GM23338 (cell line): Measurements from ENCODE around the gene R3HDM4. TPM values are rescaled to one million over a fixed set of nuclear protein-coding genes. Genes with fewer than 3 reads are reported as not detected.

Source experiments
- ATAC-seq: fragments of 200-7000 bp; cut with Tn5 transposase; 3 replicates; pipeline ENCODE4 v1.9.1; 2020
- DNase-seq: peaks from one replicate; pipeline ENCODE4 v3.0.0-alpha.2; 2015; ENCODE audit warnings: low spot score
- H2AFZ ChIP-seq: fragments of 200-600 bp; sonication (generic); 2 replicates; pipeline ENCODE4 v1.8.0; 2016; ENCODE audit warnings: antibody characterized with exemption, mild to moderate bottlenecking, moderate library complexity
- H3F3A ChIP-seq: fragments of 200-600 bp; sonication (generic); replicated peaks from 2 replicates; pipeline ENCODE4 v1.8.0; 2017; ENCODE audit warnings: antibody characterized with exemption, mixed run types, low read depth
- H3K27ac ChIP-seq: fragments of 200-600 bp; sonication (generic); 2 replicates; pipeline ENCODE4 v1.6.1; 2016; ENCODE audit warnings: low read depth
- H3K27me3 ChIP-seq: fragments of 200-600 bp; sonication (generic); 2 replicates; pipeline ENCODE4 v1.8.0; 2016; ENCODE audit warnings: mild to moderate bottlenecking, mixed run types, moderate library complexity; ENCODE audit not compliant: insufficient read depth
- H3K36me3 ChIP-seq: fragments of 200-600 bp; sonication (generic); 2 replicates; pipeline ENCODE4 v1.8.0; 2016; ENCODE audit warnings: mild to moderate bottlenecking; ENCODE audit not compliant: insufficient read depth
- H3K4me1 ChIP-seq: fragments of 200-600 bp; sonication (generic); 2 replicates; pipeline ENCODE4 v1.8.0; 2016; ENCODE audit warnings: mild to moderate bottlenecking, moderate library complexity; ENCODE audit not compliant: insufficient read depth
- H3K4me2 ChIP-seq: fragments of 200-600 bp; sonication (generic); 2 replicates; pipeline ENCODE4 v1.7.1; 2017; ENCODE audit warnings: mixed run types
- H3K4me3 ChIP-seq: fragments of 200-600 bp; sonication (generic); 2 replicates; pipeline ENCODE4 v1.6.1; 2016; ENCODE audit warnings: mixed run types
- H3K79me2 ChIP-seq: fragments of 200-600 bp; sonication (generic); replicated peaks from 2 replicates; pipeline ENCODE4 v1.8.0; 2017; ENCODE audit warnings: mild to moderate bottlenecking; ENCODE audit not compliant: insufficient read depth
- H3K9me2 ChIP-seq: fragments of 200-600 bp; sonication (generic); 2 replicates; pipeline ENCODE4 v1.8.0; 2017; ENCODE audit not compliant: insufficient read depth
- H4K20me1 ChIP-seq: fragments of 200-600 bp; sonication (generic); replicated peaks from 2 replicates; pipeline ENCODE4 v1.8.0; 2017; ENCODE audit warnings: mild to moderate bottlenecking; ENCODE audit not compliant: insufficient read depth
- H3K27ac Mint-ChIP-seq: 2 replicates; pipeline ENCODE4 v1.8.0; 2020; ENCODE audit warnings: inconsistent platforms, mild to moderate bottlenecking, moderate library complexity, mixed read lengths
- H3K27me3 Mint-ChIP-seq: 3 replicates; pipeline ENCODE4 v1.8.0; 2022; ENCODE audit warnings: low read depth, mild to moderate bottlenecking, moderate library complexity, mixed read lengths, inconsistent platforms; ENCODE audit not compliant: insufficient read depth, poor library complexity
- H3K36me3 Mint-ChIP-seq: 3 replicates; pipeline ENCODE4 v1.8.0; 2021; ENCODE audit warnings: low read depth, mild to moderate bottlenecking, inconsistent platforms, moderate library complexity, mixed read lengths
- H3K4me1 Mint-ChIP-seq: 3 replicates; pipeline ENCODE4 v1.8.0; 2020; ENCODE audit warnings: mild to moderate bottlenecking, inconsistent platforms, mixed read lengths
- H3K4me3 Mint-ChIP-seq: 3 replicates; pipeline ENCODE4 v1.8.0; 2021; ENCODE audit warnings: moderate library complexity, mild to moderate bottlenecking, inconsistent platforms, mixed read lengths
- H3K9me3 Mint-ChIP-seq: 3 replicates; pipeline ENCODE4 v1.8.0; 2020; ENCODE audit warnings: moderate library complexity, mild to moderate bottlenecking, inconsistent platforms, mixed read lengths
- ETS1 ChIP-seq: IDR thresholded peaks from 2 replicates; pipeline ENCODE4 v1.6.1; 2016; ENCODE audit warnings: antibody characterized with exemption
- EZH2 ChIP-seq: fragments of 200-600 bp; sonication (generic); IDR thresholded peaks from one replicate; pipeline ENCODE4 v1.8.0; 2017; ENCODE audit warnings: antibody characterized with exemption, mild to moderate bottlenecking, low read depth; ENCODE audit not compliant: unreplicated experiment
- EZH2phosphoT487 ChIP-seq: fragments of 200-600 bp; sonication (generic); IDR thresholded peaks from one replicate; pipeline ENCODE4 v1.8.1; 2018; ENCODE audit warnings: antibody characterized with exemption; ENCODE audit not compliant: unreplicated experiment
- JUNB ChIP-seq: IDR thresholded peaks from one replicate; pipeline ENCODE4 v1.6.1; 2016; ENCODE audit warnings: antibody characterized with exemption; ENCODE audit not compliant: unreplicated experiment
- NANOG ChIP-seq: IDR thresholded peaks from 2 replicates; pipeline ENCODE4 v1.6.1; 2016; ENCODE audit warnings: antibody characterized with exemption, borderline replicate concordance
- POLR2AphosphoS5 ChIP-seq: IDR thresholded peaks from 2 replicates; pipeline ENCODE4 v1.6.1; 2016; ENCODE audit warnings: antibody characterized with exemption, low read depth
- REST ChIP-seq: IDR thresholded peaks from one replicate; pipeline ENCODE4 v1.6.1; 2018; ENCODE audit warnings: antibody characterized with exemption; ENCODE audit not compliant: unreplicated experiment
- STAT1 ChIP-seq: IDR thresholded peaks from one replicate; pipeline ENCODE4 v1.6.1; 2016; ENCODE audit warnings: antibody characterized with exemption; ENCODE audit not compliant: unreplicated experiment
- ZNF114 ChIP-seq: fragments of 250-450 bp; sonication (Bioruptor Pico); IDR thresholded peaks from 2 replicates; pipeline ENCODE4 v1.5.0; 2020; ENCODE audit warnings: mild to moderate bottlenecking, moderate library complexity
- ZNF331 ChIP-seq: fragments of 250-450 bp; sonication (Bioruptor Pico); IDR thresholded peaks from 2 replicates; pipeline ENCODE4 v1.5.0; 2020; ENCODE audit warnings: low read depth, mild to moderate bottlenecking, moderate library complexity
- ZNF462 ChIP-seq: fragments of 250-450 bp; sonication (Bioruptor Pico); IDR thresholded peaks from 2 replicates; pipeline ENCODE4 v1.5.0; 2020; ENCODE audit warnings: mild to moderate bottlenecking, moderate library complexity
- polyA plus RNA-seq: library from polyadenylated mRNA; unstranded; fragments of >200 nt; fragmentation: Nextera tagmentation; extraction: Ambion mirVana; gene quantifications from 2 replicates; pipeline ENCODE4 v1.2.1, GENCODE V29; 2016
- total RNA-seq: library from RNA; depleted of rRNA; stranded (reverse); fragments of >200 nt; shearing (Covaris generic); gene quantifications from 2 replicates; pipeline ENCODE4 v1.2.3, GENCODE V29; 2014

R3HDM4 gene
- total and polyA plus RNA-seq, 2 experiments from 2014 or later = 76.5 to 87.1 TPM

- Histone ChIP-seq H3F3A (peaks cover 20% of the 10 kb centered on the region), H3K36me3 (no peaks in the 10 kb centered on the region), H3K4me2 (no peak overlapping the region), H4K20me1 (peaks cover 4% of the 10 kb centered on the region; the same call in 1 of the 2 replicates), H2AFZ (no peak overlapping the region), H3K4me3 (no peak overlapping the region), H3K27me3 (no peaks in the 10 kb centered on the region), H3K27ac (no peak overlapping the region), H3K79me2 (no peaks in the 10 kb centered on the region), H3K9me2 (no peaks in the 10 kb centered on the region), H3K4me1 (no peaks in the 10 kb centered on the region)
- ATAC-seq = no peak
- Mint-ChIP-seq H3K36me3 (peaks cover 45% of the 10 kb centered on the region), H3K4me3 (no peak overlapping the region), H3K27ac (no peak overlapping the region), H3K4me1 (peaks cover 5% of the 10 kb centered on the region), H3K27me3 (peaks cover 26% of the 10 kb centered on the region), H3K9me3 (peaks cover 11% of the 10 kb centered on the region)
- TF ChIP-seq EZH2 = no peak
- TF ChIP-seq POLR2AphosphoS5 = no peak
- no peak for TF ChIP-seq NANOG
- TF ChIP-seq ZNF462 (CRISPR knock-in tag) = no peak
- no peak for DNase-seq
These were observed 42.7 kb downstream of the R3HDM4 start for GRCh38 chr19:870314-870713.

- no peak for DNase-seq
- TF ChIP-seq EZH2 (no peak), EZH2phosphoT487 (no peak), ZNF114 (CRISPR knock-in tag) (no peak), ETS1 (no peak), STAT1 (no peak), ZNF331 (no peak), REST (no peak), JUNB (no peak)
These were observed 43.5 kb downstream of the R3HDM4 start for GRCh38 chr19:869245-870177.

More at GRCh38 chr19:869245-870177, 43.5 kb downstream of the R3HDM4 start:
- Mint-ChIP-seq H3K4me1 (peaks cover 5% of the 10 kb centered on the region), H3K36me3 (peaks cover 42% of the 10 kb centered on the region), H3K27me3 (peaks cover 28% of the 10 kb centered on the region), H3K27ac (no peak overlapping the region), H3K9me3 (peaks cover 11% of the 10 kb centered on the region), H3K4me3 (no peak overlapping the region)
- H3K27ac ChIP-seq = no peak overlapping the region
- no peaks in the 10 kb centered on the region for H3K36me3 ChIP-seq
- H3K4me3 ChIP-seq = no peak overlapping the region
- H4K20me1 ChIP-seq = peaks cover 9% of the 10 kb centered on the region; the same call in 1 of the 2 replicates
- H3K4me1 ChIP-seq = no peaks in the 10 kb centered on the region
- no peaks in the 10 kb centered on the region for H3K79me2 ChIP-seq
- no peaks in the 10 kb centered on the region for H3K9me2 ChIP-seq
- H3F3A ChIP-seq = peaks cover 22% of the 10 kb centered on the region
- no peak overlapping the region for H2AFZ ChIP-seq
- no peak overlapping the region for H3K4me2 ChIP-seq
- no peak for ATAC-seq
- no peaks in the 10 kb centered on the region for H3K27me3 ChIP-seq
